Upper lobe of left lung (tissue), 6 donors: Measurements from ENCODE around the gene PTPRK. TPM values are rescaled to one million over a fixed set of nuclear protein-coding genes. Genes with fewer than 3 reads are reported as not detected.

Experiments used
- ATAC-seq, 2 donors: fragments of 200-7000 bp; cut with Tn5 transposase; one replicate each; pipeline ENCODE4 v1.9.1; 2022; ENCODE audit warnings: mild to moderate bottlenecking in 2 of 2, moderate library complexity in 2 of 2; ENCODE audit not compliant: low FRiP score in 2 of 2
- DNase-seq, 2 donors: peaks; one replicate each; pipeline ENCODE4 v3.0.0-alpha.2; 2019 to 2020
- H3K27ac ChIP-seq, 4 donors: fragments of 200-600 bp; sonication (generic); one replicate each; pipeline ENCODE4 v1.5.1; 2016 to 2019
- H3K27me3 ChIP-seq, 4 donors: fragments of 200-600 bp; sonication (generic); one replicate each; pipeline ENCODE4 v1.5.1; 2017 to 2019
- H3K36me3 ChIP-seq, 4 donors: fragments of 200-600 bp; sonication (generic); one replicate each; pipeline ENCODE4 v1.5.1; 2016 to 2019
- H3K4me1 ChIP-seq, 4 donors: fragments of 200-600 bp; sonication (generic); one replicate each; pipeline ENCODE4 v1.5.1; 2018 to 2019
- H3K4me3 ChIP-seq, 4 donors: fragments of 200-600 bp; sonication (generic); one replicate each; pipeline ENCODE4 v1.5.1; 2017 to 2019; ENCODE audit warnings: mild to moderate bottlenecking in 2 of 4, moderate library complexity in 1 of 4
- H3K9me3 ChIP-seq, 4 donors: fragments of 200-600 bp; sonication (generic); one replicate each; pipeline ENCODE4 v1.5.1; 2018 to 2019
- CTCF ChIP-seq, 6 experiments: fragments of 450-650 bp in 4 of 6; fragments of 200-600 bp in 2 of 6; sonication (generic) in 2 of 6; IDR thresholded peaks; one replicate each; pipeline ENCODE4 v1.5.1; 2016 to 2019; ENCODE audit warnings: antibody characterized with exemption in 6 of 6
- EP300 ChIP-seq, 4 donors: sonication (generic); formaldehyde crosslinking; IDR thresholded peaks; one replicate each; pipeline ENCODE4 v1.5.1; 2017; ENCODE audit warnings: antibody characterized with exemption in 4 of 4, control low read depth in 2 of 4
- POLR2A ChIP-seq, 4 donors: fragments of 450-650 bp; IDR thresholded peaks; one replicate each; pipeline ENCODE4 v1.5.1; 2016 to 2017; ENCODE audit warnings: antibody characterized with exemption in 4 of 4, mild to moderate bottlenecking in 2 of 4
- POLR2AphosphoS5 ChIP-seq, 2 donors: sonication (generic); formaldehyde crosslinking; IDR thresholded peaks; one replicate each; pipeline ENCODE4 v1.5.1; 2017; ENCODE audit warnings: antibody characterized with exemption in 2 of 2
- WGBS, 2 donors: methylation state at CpG; one replicate each; pipeline ENCODE4 v1.1.5; 2017 to 2018; 5-methylcytosine and 5-hydroxymethylcytosine counted together
- total RNA-seq, 6 donors: library from RNA; depleted of rRNA in 4 of 6; stranded (reverse); fragments of >200 nt in 4 of 6; gene quantifications; one replicate each; pipeline versions ENCODE4 v1.1.0 to v1.2.1, GENCODE V29; 2016 to 2021
- donor health status: DM: no; HTN: no; CAD: no; lungs with moderate emphysema.
- donor health status: DM: no; HTN: yes; CAD: no; lungs with severe emphysema.

Gene PTPRK
- total RNA-seq, 6 donors from 2014 or later, result 42.7 to 97.4 (median 65.2) TPM

GRCh38 chr6:128500749-128501600, 19.4 kb downstream of the PTPRK start:
- Histone ChIP-seq H3K4me3 (no peak overlapping the region), H3K36me3 (no peaks in the 10 kb centered on the region), H3K4me1 (peaks cover 0 to 15% (median 7%) of the 10 kb centered on the region in 4 donors), H3K27me3 (no peaks in the 10 kb centered on the region), H3K27ac (no peak overlapping the region), H3K9me3 (no peaks in the 10 kb centered on the region)
- ATAC-seq, result no peak
- TF ChIP-seq POLR2AphosphoS5 (IDR thresholded peaks at IDR 0.05) (no peak), POLR2A (IDR thresholded peaks at IDR 0.05) (no peak), EP300 (IDR thresholded peaks at IDR 0.05) (no peak), CTCF (IDR thresholded peaks at IDR 0.05) (no peak)
- 69 to 80% methylated on average over 7 of the region's 7 CpGs for WGBS, 2 donors
- no peak for DNase-seq

GRCh38 chr6:128500014-128500413, 20.4 kb downstream of the PTPRK start:
- no peak overlapping the region for H3K27ac ChIP-seq
- DNase-seq (no peak), ATAC-seq (no peak)
- no peaks in the 10 kb centered on the region for H3K27me3 ChIP-seq
- H3K4me1 ChIP-seq, result peaks cover 0 to 10% (median 3%) of the 10 kb centered on the region in 4 donors
- no peak overlapping the region for H3K4me3 ChIP-seq
- TF ChIP-seq CTCF (IDR thresholded peaks at IDR 0.05) (no peak), POLR2A (IDR thresholded peaks at IDR 0.05) (no peak), EP300 (IDR thresholded peaks at IDR 0.05) (no peak), POLR2AphosphoS5 (IDR thresholded peaks at IDR 0.05) (no peak)
- no peaks in the 10 kb centered on the region for H3K9me3 ChIP-seq
- no peaks in the 10 kb centered on the region for H3K36me3 ChIP-seq

- ATAC-seq, result peak in 1 of 2 donors; percentile 23
- no peak overlapping the region for H3K27ac ChIP-seq
Measured at GRCh38 chr6:128499079-128499731, 21.2 kb downstream of the PTPRK start.

GRCh38 chr6:128498234-128498633, 22.2 kb downstream of the PTPRK start:
- no peak for TF ChIP-seq EP300 (IDR thresholded peaks at IDR 0.05)
- TF ChIP-seq CTCF (IDR thresholded peaks at IDR 0.05), result no peak
- TF ChIP-seq POLR2AphosphoS5 (IDR thresholded peaks at IDR 0.05), result no peak
- TF ChIP-seq POLR2A (IDR thresholded peaks at IDR 0.05), result no peak
- ATAC-seq (no peak), DNase-seq (no peak)
- WGBS, 2 donors, result 35 to 42% methylated on average over 2 of the region's 2 CpGs
- Histone ChIP-seq H3K27ac (no peak overlapping the region), H3K9me3 (no peaks in the 10 kb centered on the region), H3K36me3 (no peaks in the 10 kb centered on the region), H3K27me3 (no peaks in the 10 kb centered on the region), H3K4me1 (no peaks in the 10 kb centered on the region), H3K4me3 (no peak overlapping the region)

More at GRCh38 chr6:128499079-128499731, 21.2 kb downstream of the PTPRK start:
- Histone ChIP-seq H3K27me3 (no peaks in the 10 kb centered on the region), H3K9me3 (no peaks in the 10 kb centered on the region), H3K4me1 (peaks cover 0 to 4% (median under 1%) of the 10 kb centered on the region in 4 donors), H3K4me3 (no peak overlapping the region), H3K36me3 (no peaks in the 10 kb centered on the region)
- no peak for DNase-seq
- whole genome bisulfite sequencing, 2 donors, result 57 to 64% methylated on average over 4 of the region's 4 CpGs
- TF ChIP-seq EP300 (IDR thresholded peaks at IDR 0.05) (no peak), POLR2A (IDR thresholded peaks at IDR 0.05) (no peak), CTCF (IDR thresholded peaks at IDR 0.05) (no peak), POLR2AphosphoS5 (IDR thresholded peaks at IDR 0.05) (no peak)
